Measurements from ENCODE around the gene CHST11. TPM values are rescaled to one million over a fixed set of nuclear protein-coding genes. Genes with fewer than 3 reads are reported as not detected.

The CHST11 gene
- total and polyA plus RNA-seq, 3 donors from 2014 or later: 5.1 to 36.9 (median 23.9) TPM

GRCh38 chr12:104634852-104635251, 178.1 kb downstream of the CHST11 start:
- DNase-seq: no peak
- no peaks in the 10 kb centered on the region for H3K9me3 ChIP-seq
- H3K4me1 ChIP-seq: peaks cover 7% of the 10 kb centered on the region
- WGBS, 2 donors: 86 to 87% methylated on average over 3 of the region's 3 CpGs
- intact Hi-C loops (cut with DNase I; ENCODE audit: low total_unique reads): no loop called here
- H3K27ac ChIP-seq: no peak overlapping the region
- no peak for TF ChIP-seq POLR2A (IDR thresholded peaks at IDR 0.05)
- TF ChIP-seq, protein P1, sequence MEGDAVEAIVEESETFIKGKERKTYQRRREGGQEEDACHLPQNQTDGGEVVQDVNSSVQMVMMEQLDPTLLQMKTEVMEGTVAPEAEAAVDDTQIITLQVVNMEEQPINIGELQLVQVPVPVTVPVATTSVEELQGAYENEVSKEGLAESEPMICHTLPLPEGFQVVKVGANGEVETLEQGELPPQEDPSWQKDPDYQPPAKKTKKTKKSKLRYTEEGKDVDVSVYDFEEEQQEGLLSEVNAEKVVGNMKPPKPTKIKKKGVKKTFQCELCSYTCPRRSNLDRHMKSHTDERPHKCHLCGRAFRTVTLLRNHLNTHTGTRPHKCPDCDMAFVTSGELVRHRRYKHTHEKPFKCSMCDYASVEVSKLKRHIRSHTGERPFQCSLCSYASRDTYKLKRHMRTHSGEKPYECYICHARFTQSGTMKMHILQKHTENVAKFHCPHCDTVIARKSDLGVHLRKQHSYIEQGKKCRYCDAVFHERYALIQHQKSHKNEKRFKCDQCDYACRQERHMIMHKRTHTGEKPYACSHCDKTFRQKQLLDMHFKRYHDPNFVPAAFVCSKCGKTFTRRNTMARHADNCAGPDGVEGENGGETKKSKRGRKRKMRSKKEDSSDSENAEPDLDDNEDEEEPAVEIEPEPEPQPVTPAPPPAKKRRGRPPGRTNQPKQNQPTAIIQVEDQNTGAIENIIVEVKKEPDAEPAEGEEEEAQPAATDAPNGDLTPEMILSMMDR (IDR thresholded peaks at IDR 0.05): no peak
- H3K36me3 ChIP-seq (ENCODE audit: low read depth, missing control alignments): no peaks in the 10 kb centered on the region
- H3K27me3 ChIP-seq: no peaks in the 10 kb centered on the region
- no peak overlapping the region for H3K4me3 ChIP-seq

DNA sequence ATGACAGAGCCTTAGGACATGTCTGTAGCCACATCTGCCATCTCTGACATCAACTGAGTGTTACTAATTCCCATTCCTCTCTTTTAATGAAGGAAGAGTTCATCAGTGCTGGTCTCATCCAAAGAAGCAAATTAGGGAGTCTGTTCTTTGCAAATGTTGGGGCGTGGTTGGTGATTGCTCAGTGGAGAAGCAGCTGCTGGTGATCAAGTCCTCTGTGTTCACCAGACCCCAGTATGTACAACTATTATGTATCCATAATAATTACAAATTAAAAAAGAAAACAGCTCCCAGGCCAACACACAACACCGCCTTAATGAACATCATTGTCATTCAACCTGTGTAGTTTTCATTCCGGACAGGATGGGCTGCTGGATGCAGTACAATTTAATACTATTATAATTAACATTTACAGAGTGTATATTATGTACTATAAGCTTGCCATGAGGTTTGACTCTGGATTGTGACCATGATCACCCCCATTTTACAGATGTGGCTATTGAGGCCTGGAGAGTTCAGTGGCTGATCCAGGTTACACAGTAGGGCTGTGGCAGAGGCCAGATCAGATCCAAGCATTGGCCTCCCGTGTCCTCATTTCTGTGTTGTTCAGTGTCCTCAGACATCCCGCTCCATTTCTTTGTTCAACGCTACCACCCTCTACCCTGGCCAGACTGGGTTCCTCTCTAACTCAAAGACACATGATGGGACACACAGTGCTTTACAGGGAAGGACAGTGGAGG, 179.0 kb downstream of the CHST11 start:
- Histone ChIP-seq H3K4me1 (peaks cover 7% of the 10 kb centered on the region), H3K4me3 (no peak overlapping the region), H3K36me3 (ENCODE audit: low read depth, missing control alignments) (no peaks in the 10 kb centered on the region), H3K27ac (no peak overlapping the region), H3K9me3 (no peaks in the 10 kb centered on the region), H3K27me3 (no peaks in the 10 kb centered on the region)
- intact Hi-C loops (cut with DNase I; ENCODE audit: low total_unique reads): no loop called here
- TF ChIP-seq, protein P1 (IDR thresholded peaks at IDR 0.05): no peak
- TF ChIP-seq POLR2A (IDR thresholded peaks at IDR 0.05): no peak
- 98 to 99% methylated on average over 6 of the region's 6 CpGs for WGBS, 2 donors
- no peak for DNase-seq

DNA sequence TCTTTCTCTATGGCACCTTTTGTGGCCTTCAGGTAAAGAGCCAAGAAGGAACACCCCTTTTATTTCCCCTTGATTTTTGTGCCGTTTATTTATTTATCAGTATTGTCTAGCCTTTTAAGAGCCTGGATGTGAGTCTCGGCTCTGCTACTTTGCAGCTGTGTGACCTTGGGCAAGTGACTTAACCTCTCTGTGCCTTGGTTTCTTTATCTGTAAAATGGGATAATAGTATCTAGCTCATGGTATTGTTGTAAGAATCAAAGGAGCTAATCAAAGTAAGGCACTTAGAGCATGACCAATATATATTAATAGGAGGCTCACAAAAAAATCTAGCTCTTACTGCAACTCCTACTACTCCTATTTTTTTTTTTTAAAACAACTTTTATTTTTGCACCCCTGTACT, 179.7 kb downstream of the CHST11 start:
- WGBS, 2 donors: 47 to 69% methylated on average over 2 of the region's 2 CpGs
- TF ChIP-seq, protein P1 (IDR thresholded peaks at IDR 0.05): no peak
- TF ChIP-seq POLR2A (IDR thresholded peaks at IDR 0.05): no peak
- Histone ChIP-seq H3K9me3 (no peaks in the 10 kb centered on the region), H3K27ac (no peak overlapping the region), H3K4me3 (no peak overlapping the region), H3K36me3 (ENCODE audit: low read depth, missing control alignments) (no peaks in the 10 kb centered on the region), H3K27me3 (no peaks in the 10 kb centered on the region), H3K4me1 (peaks cover 7% of the 10 kb centered on the region)
- intact Hi-C loops (cut with DNase I; ENCODE audit: low total_unique reads): no loop called here
- no peak for DNase-seq

GRCh38 chr12:104637604-104638003, 180.9 kb downstream of the CHST11 start:
- Histone ChIP-seq H3K27ac (no peak overlapping the region), H3K27me3 (no peaks in the 10 kb centered on the region), H3K4me3 (no peak overlapping the region), H3K36me3 (ENCODE audit: low read depth, missing control alignments) (no peaks in the 10 kb centered on the region), H3K9me3 (no peaks in the 10 kb centered on the region), H3K4me1 (peaks cover 4% of the 10 kb centered on the region)
- 49 to 71% methylated on average over 6 of the region's 6 CpGs for WGBS, 2 donors
- intact Hi-C loops (cut with DNase I; ENCODE audit: low total_unique reads): no loop called here
- TF ChIP-seq, protein P1 (IDR thresholded peaks at IDR 0.05): no peak
- TF ChIP-seq POLR2A (IDR thresholded peaks at IDR 0.05): no peak
- DNase-seq: no peak
